Breast epithelium (tissue), 3 donors: ENCODE data around the gene OR2A12.

Experiments
- POLR2A ChIP-seq: fragments of 450-650 bp; IDR thresholded peaks from one replicate; pipeline ENCODE4 v1.6.1; 2016; ENCODE audit warnings: antibody characterized with exemption, mild to moderate bottlenecking, moderate library complexity
- TF ChIP-seq, protein P1 (sequence below), 3 donors: fragments of 450-650 bp; IDR thresholded peaks; one replicate each; pipeline ENCODE4 v1.5.1; 2016 to 2017; ENCODE audit warnings: antibody characterized with exemption in 3 of 3, mild to moderate bottlenecking in 3 of 3, moderate library complexity in 3 of 3

DNA sequence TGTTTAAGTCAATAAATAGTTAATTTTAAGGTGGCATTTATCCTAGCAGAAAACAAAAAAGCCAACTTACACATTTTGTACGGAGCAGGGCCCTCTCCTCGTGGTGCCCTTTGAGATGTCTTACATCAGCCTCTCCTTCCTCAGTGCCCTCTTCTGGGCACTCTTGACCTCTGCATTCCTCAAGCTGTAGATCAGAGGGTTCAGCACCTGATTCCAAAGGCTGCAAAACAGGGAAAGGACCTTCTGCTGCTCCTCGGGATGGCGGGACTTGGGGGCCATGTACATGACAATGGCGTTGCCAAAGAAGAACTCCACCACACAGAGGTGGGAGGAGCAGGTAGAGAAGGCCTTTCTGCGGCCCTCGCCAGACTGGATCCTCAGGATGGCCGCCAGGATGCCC, 32.3 kb downstream of the OR2A12 start:
- TF ChIP-seq, protein P1, sequence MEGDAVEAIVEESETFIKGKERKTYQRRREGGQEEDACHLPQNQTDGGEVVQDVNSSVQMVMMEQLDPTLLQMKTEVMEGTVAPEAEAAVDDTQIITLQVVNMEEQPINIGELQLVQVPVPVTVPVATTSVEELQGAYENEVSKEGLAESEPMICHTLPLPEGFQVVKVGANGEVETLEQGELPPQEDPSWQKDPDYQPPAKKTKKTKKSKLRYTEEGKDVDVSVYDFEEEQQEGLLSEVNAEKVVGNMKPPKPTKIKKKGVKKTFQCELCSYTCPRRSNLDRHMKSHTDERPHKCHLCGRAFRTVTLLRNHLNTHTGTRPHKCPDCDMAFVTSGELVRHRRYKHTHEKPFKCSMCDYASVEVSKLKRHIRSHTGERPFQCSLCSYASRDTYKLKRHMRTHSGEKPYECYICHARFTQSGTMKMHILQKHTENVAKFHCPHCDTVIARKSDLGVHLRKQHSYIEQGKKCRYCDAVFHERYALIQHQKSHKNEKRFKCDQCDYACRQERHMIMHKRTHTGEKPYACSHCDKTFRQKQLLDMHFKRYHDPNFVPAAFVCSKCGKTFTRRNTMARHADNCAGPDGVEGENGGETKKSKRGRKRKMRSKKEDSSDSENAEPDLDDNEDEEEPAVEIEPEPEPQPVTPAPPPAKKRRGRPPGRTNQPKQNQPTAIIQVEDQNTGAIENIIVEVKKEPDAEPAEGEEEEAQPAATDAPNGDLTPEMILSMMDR (IDR thresholded peaks at IDR 0.05), result no peak
- TF ChIP-seq POLR2A, result no peak
